GM23338 (cell line): ENCODE measurements around the gene PSMB7. TPM values are rescaled to one million over a fixed set of nuclear protein-coding genes. Genes with fewer than 3 reads are reported as not detected.

Experiments
- ATAC-seq: fragments of 200-7000 bp; cut with Tn5 transposase; 3 replicates; pipeline ENCODE4 v1.9.1; 2020
- DNase-seq: peaks from one replicate; pipeline ENCODE4 v3.0.0-alpha.2; 2015; ENCODE audit warnings: low spot score
- H2AFZ ChIP-seq: fragments of 200-600 bp; sonication (generic); 2 replicates; pipeline ENCODE4 v1.8.0; 2016; ENCODE audit warnings: antibody characterized with exemption, mild to moderate bottlenecking, moderate library complexity
- H3F3A ChIP-seq: fragments of 200-600 bp; sonication (generic); replicated peaks from 2 replicates; pipeline ENCODE4 v1.8.0; 2017; ENCODE audit warnings: antibody characterized with exemption, mixed run types, low read depth
- H3K27ac ChIP-seq: fragments of 200-600 bp; sonication (generic); 2 replicates; pipeline ENCODE4 v1.6.1; 2016; ENCODE audit warnings: low read depth
- H3K27me3 ChIP-seq: fragments of 200-600 bp; sonication (generic); 2 replicates; pipeline ENCODE4 v1.8.0; 2016; ENCODE audit warnings: mild to moderate bottlenecking, mixed run types, moderate library complexity; ENCODE audit not compliant: insufficient read depth
- H3K36me3 ChIP-seq: fragments of 200-600 bp; sonication (generic); 2 replicates; pipeline ENCODE4 v1.8.0; 2016; ENCODE audit warnings: mild to moderate bottlenecking; ENCODE audit not compliant: insufficient read depth
- H3K4me1 ChIP-seq: fragments of 200-600 bp; sonication (generic); 2 replicates; pipeline ENCODE4 v1.8.0; 2016; ENCODE audit warnings: mild to moderate bottlenecking, moderate library complexity; ENCODE audit not compliant: insufficient read depth
- H3K4me2 ChIP-seq: fragments of 200-600 bp; sonication (generic); 2 replicates; pipeline ENCODE4 v1.7.1; 2017; ENCODE audit warnings: mixed run types
- H3K4me3 ChIP-seq: fragments of 200-600 bp; sonication (generic); 2 replicates; pipeline ENCODE4 v1.6.1; 2016; ENCODE audit warnings: mixed run types
- H3K79me2 ChIP-seq: fragments of 200-600 bp; sonication (generic); replicated peaks from 2 replicates; pipeline ENCODE4 v1.8.0; 2017; ENCODE audit warnings: mild to moderate bottlenecking; ENCODE audit not compliant: insufficient read depth
- H3K9me2 ChIP-seq: fragments of 200-600 bp; sonication (generic); 2 replicates; pipeline ENCODE4 v1.8.0; 2017; ENCODE audit not compliant: insufficient read depth
- H4K20me1 ChIP-seq: fragments of 200-600 bp; sonication (generic); replicated peaks from 2 replicates; pipeline ENCODE4 v1.8.0; 2017; ENCODE audit warnings: mild to moderate bottlenecking; ENCODE audit not compliant: insufficient read depth
- H3K27ac Mint-ChIP-seq: 2 replicates; pipeline ENCODE4 v1.8.0; 2020; ENCODE audit warnings: inconsistent platforms, mild to moderate bottlenecking, moderate library complexity, mixed read lengths
- H3K27me3 Mint-ChIP-seq: 3 replicates; pipeline ENCODE4 v1.8.0; 2022; ENCODE audit warnings: low read depth, mild to moderate bottlenecking, moderate library complexity, mixed read lengths, inconsistent platforms; ENCODE audit not compliant: insufficient read depth, poor library complexity
- H3K36me3 Mint-ChIP-seq: 3 replicates; pipeline ENCODE4 v1.8.0; 2021; ENCODE audit warnings: low read depth, mild to moderate bottlenecking, inconsistent platforms, moderate library complexity, mixed read lengths
- H3K4me1 Mint-ChIP-seq: 3 replicates; pipeline ENCODE4 v1.8.0; 2020; ENCODE audit warnings: mild to moderate bottlenecking, inconsistent platforms, mixed read lengths
- H3K4me3 Mint-ChIP-seq: 3 replicates; pipeline ENCODE4 v1.8.0; 2021; ENCODE audit warnings: moderate library complexity, mild to moderate bottlenecking, inconsistent platforms, mixed read lengths
- H3K9me3 Mint-ChIP-seq: 3 replicates; pipeline ENCODE4 v1.8.0; 2020; ENCODE audit warnings: moderate library complexity, mild to moderate bottlenecking, inconsistent platforms, mixed read lengths
- CTCF ChIP-seq, 2 experiments: fragments of 200-600 bp in 1 of 2; sonication (generic) in 1 of 2; conservative IDR thresholded peaks; 2 replicates each; pipeline versions ENCODE4 v1.5.1 to v1.6.1; 2016 to 2017; ENCODE audit warnings: antibody characterized with exemption in 2 of 2, low read depth in 2 of 2, mild to moderate bottlenecking in 2 of 2, moderate library complexity in 1 of 2
- ETS1 ChIP-seq: IDR thresholded peaks from 2 replicates; pipeline ENCODE4 v1.6.1; 2016; ENCODE audit warnings: antibody characterized with exemption
- EZH2phosphoT487 ChIP-seq: fragments of 200-600 bp; sonication (generic); IDR thresholded peaks from one replicate; pipeline ENCODE4 v1.8.1; 2018; ENCODE audit warnings: antibody characterized with exemption; ENCODE audit not compliant: unreplicated experiment
- REST ChIP-seq: IDR thresholded peaks from one replicate; pipeline ENCODE4 v1.6.1; 2018; ENCODE audit warnings: antibody characterized with exemption; ENCODE audit not compliant: unreplicated experiment
- ZNF331 ChIP-seq: fragments of 250-450 bp; sonication (Bioruptor Pico); IDR thresholded peaks from 2 replicates; pipeline ENCODE4 v1.5.0; 2020; ENCODE audit warnings: low read depth, mild to moderate bottlenecking, moderate library complexity
- ZNF462 ChIP-seq: fragments of 250-450 bp; sonication (Bioruptor Pico); IDR thresholded peaks from 2 replicates; pipeline ENCODE4 v1.5.0; 2020; ENCODE audit warnings: mild to moderate bottlenecking, moderate library complexity
- polyA plus RNA-seq: library from polyadenylated mRNA; unstranded; fragments of >200 nt; fragmentation: Nextera tagmentation; extraction: Ambion mirVana; gene quantifications from 2 replicates; pipeline ENCODE4 v1.2.1, GENCODE V29; 2016
- total RNA-seq: library from RNA; depleted of rRNA; stranded (reverse); fragments of >200 nt; shearing (Covaris generic); gene quantifications from 2 replicates; pipeline ENCODE4 v1.2.3, GENCODE V29; 2014

PSMB7 gene
- total and polyA plus RNA-seq, 2 experiments from 2014 or later = 255 to 268 TPM

- TF ChIP-seq CTCF (conservative IDR thresholded peaks at IDR 0.05; ENCODE audit: low read depth in 2 of 2) (no peak), ETS1 (no peak), ZNF331 (CRISPR knock-in tag) (no peak), EZH2phosphoT487 (no peak), REST (no peak)
Observed at GRCh38 chr9:124390794-124391658, 24.2 kb downstream of the PSMB7 start (continued).

GRCh38 chr9:124389146-124389939, 25.9 kb downstream of the PSMB7 start:
- peaks cover 4% of the 10 kb centered on the region; the same call in 2 of the 3 replicates for H3K36me3 Mint-ChIP-seq
- no peaks in the 10 kb centered on the region for H3K36me3 ChIP-seq
- H3K79me2 ChIP-seq = peaks cover 95% of the 10 kb centered on the region
- peaks cover 67% of the 10 kb centered on the region for H3K4me1 Mint-ChIP-seq
- H3K4me3 ChIP-seq = no peak overlapping the region
- H4K20me1 ChIP-seq = peaks cover 24% of the 10 kb centered on the region
- no peak overlapping the region for H2AFZ ChIP-seq
- no peaks in the 10 kb centered on the region for H3F3A ChIP-seq
- ATAC-seq (no peak), DNase-seq (no peak)
- H3K9me2 ChIP-seq = no peaks in the 10 kb centered on the region
- H3K27ac Mint-ChIP-seq = peak overlapping the region; percentile 26
- no peak overlapping the region for H3K27ac ChIP-seq
- H3K4me2 ChIP-seq = no peak overlapping the region
- H3K9me3 Mint-ChIP-seq = no peaks in the 10 kb centered on the region
- H3K4me3 Mint-ChIP-seq = no peak overlapping the region
- H3K4me1 ChIP-seq = peaks cover 18% of the 10 kb centered on the region; the same call in 1 of the 2 replicates
- H3K27me3 ChIP-seq = no peaks in the 10 kb centered on the region
- H3K27me3 Mint-ChIP-seq = peaks cover 3% of the 10 kb centered on the region
- TF ChIP-seq ZNF331 (CRISPR knock-in tag) = no peak
- no peak for TF ChIP-seq ZNF462
